Stromal cell of bone marrow (primary cell): ENCODE results near the gene ING5.
"Not testable (repeated sequence)": the region's sequence is repeated elsewhere in the genome, so short reads cannot be mapped to it uniquely, and the experiment has no call there.

Source experiments
- DNase-seq: peaks from one replicate; pipeline ENCODE4 v3.0.0-alpha.2; 2012; ENCODE audit warnings: low read depth

The ING5 gene

DNA sequence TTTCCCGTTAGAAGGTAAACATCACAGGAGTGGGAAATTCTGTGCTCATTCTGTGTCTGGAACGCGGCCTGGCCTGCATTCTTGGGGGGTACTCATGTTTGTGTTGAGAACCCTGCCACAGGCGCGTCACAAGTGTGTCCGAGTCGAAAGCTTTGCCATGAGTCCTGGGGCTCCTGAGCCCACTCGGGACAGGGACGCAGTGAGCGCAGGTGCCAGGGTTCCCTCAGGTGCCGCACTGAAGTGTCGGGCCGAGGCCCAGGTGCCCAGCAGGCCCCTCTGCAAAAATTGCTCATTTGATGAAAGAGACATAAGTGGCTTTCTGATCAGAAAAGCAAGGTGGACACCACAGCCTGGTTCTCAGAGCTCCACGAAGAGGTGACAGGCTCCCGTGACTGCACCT, 37.3 kb downstream of the ING5 start:
- DNase-seq = no peak

DNA sequence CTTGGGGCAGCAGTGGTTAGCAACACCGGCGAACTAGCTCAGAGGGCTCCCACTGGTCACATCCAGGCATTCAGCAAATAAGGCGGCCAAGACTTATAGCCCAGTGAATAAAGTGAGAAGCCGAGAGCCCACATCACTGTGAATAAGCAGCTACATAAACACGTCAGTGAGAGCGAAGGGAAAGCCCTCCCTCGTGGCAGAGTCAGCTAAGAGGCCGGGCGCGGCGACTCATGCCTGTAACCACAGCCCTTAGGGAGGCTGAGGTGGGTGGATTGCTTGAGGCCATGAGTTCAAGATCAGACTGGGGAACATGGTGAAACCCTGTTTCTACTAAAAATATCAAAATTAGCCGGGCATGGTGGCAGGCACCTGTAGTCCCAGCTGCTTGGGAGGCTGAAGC, 37.8 kb downstream of the ING5 start:
- peak; percentile 77 for DNase-seq

DNA sequence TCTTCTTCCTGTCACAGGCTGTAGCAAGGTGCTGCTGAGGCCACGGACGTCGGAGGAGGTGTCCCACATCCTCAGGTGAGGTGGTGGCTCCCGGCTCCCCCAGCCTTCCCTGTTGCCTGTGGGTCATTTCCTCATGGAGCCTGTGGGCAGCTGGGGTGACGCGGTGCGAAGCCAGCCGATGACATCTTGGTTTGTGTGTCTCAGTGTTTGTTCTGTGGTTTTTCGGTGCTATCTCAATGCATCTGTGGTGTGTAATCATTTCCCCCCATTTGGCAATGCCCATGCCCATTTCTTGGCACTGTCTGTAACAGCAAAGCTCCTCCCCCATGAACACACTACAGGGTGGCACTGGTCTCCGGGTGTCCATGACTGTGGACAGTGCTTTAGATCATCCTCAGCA, 39.2 kb downstream of the ING5 start:
- no peak for DNase-seq

DNA sequence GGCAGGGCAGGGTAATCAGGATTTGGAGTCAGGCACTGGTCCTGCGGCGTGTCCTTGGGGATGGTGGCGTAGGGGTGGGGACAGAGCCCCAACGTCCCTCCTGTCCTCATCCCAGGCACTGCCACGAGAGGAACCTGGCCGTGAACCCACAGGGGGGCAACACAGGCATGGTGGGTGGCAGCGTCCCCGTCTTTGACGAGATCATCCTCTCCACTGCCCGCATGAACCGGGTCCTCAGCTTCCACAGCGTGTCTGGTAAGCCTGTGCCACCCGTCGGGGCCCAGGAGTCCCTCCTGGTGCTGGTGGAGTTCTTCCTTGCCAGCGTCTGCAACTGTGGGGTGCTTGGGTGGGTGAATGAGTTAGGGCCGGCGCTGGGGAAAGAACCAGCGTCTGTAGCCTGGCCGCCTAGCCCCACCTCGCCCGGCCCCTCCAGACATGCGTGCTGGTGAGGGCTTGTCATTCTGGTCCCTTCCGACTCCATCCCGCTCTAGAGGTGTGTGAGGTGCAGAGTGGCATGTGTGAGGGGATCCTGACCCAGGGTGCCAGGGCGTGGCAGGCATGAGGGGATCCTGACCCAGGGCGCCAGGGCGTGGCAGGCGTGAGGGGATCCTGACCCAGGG, 40.6 kb downstream of the ING5 start:
- no peak for DNase-seq

DNA sequence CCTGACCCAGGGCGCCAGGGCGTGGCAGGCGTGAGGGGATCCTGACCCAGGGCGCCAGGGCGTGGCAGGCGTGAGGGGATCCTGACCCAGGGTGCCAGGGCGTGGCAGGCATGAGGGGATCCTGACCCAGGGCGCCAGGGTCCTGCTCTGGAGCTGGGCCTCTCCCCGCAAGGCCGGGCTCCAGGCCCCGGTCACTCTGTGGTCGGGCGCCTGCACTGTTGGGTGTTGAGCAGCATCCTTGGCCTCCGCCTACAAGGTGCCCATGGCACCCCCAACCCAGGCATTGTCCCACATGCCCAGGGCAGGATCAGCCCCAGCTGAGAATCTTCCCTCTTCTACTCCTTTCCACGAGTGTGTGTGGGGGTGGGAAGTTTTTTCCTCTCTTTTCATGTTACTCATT, 41.2 kb downstream of the ING5 start:
- DNase-seq = not testable (repeated sequence)

DNA sequence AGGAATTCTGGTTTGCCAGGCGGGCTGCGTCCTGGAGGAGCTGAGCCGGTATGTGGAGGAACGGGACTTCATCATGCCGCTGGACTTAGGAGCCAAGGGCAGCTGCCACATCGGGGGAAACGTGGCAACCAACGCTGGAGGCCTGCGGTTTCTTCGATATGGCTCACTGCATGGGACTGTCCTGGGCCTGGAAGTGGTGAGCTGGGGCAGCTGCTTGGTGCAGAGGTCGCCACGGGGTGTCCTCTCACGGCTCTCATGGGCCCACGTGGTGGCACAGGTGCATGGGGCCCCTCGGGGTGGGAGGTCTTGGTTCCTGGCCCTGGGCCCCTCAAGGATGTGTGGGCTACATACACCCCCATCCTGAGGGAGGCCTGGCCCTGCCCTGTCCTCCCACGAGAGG, 41.8 kb downstream of the ING5 start:
- no peak for DNase-seq

DNA sequence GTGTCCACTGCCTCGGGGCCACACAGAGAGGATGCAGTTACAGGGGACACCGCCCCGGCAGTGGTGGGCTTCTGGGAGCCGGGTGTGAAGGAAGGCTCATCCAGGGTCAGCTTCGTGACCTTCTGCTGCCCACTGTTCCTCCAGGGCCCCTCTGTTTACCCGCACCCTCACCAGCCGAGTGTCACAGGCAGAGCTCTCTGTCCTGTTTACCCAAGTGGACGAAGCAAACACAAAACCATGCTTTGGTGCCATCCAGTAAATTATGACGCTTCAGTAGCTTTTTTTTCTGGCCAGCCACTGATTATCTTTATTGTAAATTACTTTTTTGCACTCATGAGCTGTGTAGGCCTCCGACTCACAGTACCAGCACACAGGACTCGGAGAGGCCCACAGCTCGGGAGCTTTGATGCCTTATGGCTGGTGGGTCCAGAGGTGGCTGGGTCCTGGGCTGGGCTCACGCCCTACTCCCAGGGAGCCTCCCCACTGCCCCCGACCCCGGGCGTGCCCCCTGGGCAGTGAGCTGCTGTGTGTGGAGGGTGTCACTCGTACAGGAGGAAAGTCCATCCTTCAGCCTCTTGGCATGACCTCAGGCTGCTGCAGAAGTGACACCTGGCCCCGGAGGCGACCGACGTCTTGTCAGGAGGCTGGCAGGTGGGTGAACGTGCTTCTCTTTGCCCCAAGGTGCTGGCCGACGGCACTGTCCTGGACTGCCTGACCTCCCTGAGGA, 42.4 kb downstream of the ING5 start:
- DNase-seq = no peak

DNA sequence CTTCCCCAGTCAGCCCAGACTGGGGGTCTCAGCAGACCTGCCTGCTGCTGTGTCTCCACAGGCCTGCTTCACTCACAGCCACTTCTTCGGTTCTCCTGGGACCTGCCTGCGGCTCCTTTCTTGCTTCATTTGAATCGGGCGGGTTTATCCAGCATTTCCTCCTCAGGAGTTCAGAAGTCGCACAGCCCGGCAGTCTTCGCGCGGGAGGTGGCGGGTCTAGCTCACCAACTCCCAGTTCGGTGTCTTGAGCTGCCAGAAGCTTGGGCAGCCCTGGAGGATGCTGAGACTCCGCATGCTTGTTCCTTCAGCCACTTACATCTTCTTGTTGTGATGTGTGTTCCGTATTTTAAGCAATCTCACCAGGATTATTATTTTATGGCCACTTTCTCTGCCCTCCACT, 43.4 kb downstream of the ING5 start:
- no peak for DNase-seq

DNA sequence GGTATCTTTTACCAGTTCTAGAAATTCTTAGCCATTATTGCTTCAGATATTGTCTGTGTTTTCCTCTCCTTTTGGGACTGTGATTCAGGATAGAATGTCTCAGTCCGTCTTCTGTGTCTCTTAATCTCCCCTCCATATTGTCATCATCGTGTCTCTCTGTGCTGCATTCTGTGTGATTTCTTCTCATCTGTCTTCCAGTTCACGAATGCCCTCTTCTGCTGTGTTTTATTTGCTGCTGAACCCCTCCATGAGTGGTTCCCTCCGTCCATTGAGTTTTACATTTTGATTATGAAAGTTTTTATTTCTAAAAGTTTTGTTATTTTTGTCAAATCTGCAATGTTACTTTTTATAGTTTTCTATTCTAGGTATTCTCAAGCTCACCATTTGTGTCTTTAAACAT, 44.2 kb downstream of the ING5 start:
- DNase-seq = no peak

DNA sequence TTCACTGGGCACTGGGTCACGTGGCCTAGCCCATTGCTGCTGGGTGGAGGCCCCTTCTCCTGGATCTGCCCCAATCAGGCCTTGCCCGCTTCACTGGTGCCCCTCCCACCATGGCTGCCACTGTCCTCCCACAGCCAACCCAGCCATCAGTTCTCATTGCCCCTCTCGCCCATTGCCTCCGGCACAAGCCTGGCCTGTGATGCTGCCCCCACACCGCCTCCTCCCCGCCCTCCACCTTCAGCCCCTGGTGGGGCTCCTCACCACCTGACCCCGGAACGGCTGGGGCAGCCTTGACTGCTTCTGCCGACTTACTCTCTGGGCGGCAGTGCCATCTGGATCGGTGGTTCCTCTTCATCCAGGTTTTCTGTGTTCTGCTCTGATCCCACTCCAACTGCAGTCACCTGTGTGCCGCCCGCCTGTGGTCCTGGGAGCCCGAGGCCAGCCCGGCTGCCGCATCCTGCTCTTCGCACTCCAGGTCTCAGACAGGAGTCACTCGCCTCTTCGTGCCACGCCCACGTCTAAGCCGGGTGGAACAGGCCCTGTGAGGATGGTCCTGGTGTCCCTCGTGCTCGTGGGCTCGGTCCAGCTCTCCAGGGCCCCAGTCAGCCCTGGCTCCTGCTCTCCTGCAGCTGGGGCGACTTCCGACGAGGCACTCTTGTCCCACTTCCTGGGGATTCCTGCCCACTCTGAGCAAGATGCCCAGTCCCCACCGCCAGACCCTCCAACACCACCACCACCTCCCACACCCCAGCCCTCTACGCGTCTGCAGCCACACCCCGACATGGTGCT, 46.8 kb downstream of the ING5 start:
- DNase-seq = no peak

DNA sequence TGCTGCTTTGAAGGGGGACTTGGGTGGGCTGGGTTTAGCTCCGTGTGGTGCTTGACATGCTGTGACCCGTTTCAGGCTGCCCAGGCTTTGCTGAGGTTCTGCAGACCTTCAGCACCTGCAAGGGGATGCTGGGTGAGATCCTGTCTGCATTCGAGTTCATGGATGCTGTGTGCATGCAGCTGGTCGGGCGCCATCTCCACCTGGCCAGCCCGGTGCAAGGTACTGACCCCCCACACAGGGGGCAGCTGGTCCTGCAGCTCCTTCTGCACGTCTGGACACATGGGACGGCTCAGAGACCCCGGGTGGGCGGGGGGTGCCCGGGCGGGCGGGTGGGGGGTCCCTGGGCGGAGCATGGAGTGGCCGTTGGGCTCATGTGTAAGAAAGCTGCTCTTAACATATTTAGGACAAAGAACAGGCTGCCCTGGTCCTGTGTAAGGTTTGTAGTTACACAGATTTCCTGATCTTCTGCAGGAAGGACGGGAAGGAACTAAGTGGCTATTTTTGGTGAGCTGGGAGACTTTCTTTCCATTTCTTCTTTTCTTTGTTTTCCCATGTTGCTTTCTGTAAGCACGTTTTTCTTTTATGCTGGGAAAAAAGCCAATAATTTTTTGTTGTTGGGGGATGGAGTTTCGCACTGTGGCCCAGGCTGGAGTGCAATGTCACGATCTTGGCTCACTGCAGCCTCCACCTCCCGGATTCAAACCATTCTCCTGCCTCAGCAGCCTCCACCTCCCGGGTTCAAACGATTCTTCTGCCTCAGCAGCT, 48.4 kb downstream of the ING5 start:
- no peak for DNase-seq

DNA sequence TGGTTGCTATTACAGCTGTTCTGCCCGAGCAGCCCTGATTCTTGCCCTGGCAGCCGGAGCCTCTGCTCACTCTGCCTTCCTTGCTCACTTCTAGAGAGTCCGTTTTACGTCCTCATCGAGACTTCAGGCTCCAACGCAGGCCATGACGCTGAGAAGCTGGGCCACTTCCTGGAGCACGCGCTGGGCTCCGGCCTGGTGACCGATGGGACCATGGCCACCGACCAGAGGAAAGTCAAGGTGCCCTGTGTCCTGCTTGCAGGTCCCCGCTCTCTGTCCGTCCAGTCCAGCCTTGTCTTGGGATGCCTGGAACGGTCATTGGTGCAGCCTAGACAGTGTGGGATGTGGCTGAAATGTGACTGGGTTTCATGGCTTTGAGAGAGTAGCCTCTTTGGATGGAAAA, 49.3 kb downstream of the ING5 start:
- DNase-seq = no peak

DNA sequence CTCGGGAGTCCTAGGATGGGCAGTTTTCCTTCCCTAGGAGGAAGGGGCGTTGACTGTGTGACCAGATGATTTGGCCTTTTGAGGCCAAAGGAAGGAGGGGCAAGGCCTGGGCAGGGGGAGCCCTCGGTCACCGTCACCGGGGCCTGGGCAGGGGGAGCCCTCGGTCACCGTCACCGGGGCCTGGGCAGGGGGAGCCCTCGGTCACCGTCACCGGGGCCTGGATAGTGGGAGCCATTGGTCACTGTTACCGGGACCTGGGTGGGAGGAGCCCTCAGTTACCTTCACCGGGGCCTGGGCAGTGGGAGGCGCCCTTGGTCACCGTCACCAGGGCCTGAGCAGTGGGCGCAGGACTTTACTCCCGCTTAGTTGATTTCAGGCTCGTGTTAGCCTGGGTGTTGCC, 49.9 kb downstream of the ING5 start:
- DNase-seq = no peak

DNA sequence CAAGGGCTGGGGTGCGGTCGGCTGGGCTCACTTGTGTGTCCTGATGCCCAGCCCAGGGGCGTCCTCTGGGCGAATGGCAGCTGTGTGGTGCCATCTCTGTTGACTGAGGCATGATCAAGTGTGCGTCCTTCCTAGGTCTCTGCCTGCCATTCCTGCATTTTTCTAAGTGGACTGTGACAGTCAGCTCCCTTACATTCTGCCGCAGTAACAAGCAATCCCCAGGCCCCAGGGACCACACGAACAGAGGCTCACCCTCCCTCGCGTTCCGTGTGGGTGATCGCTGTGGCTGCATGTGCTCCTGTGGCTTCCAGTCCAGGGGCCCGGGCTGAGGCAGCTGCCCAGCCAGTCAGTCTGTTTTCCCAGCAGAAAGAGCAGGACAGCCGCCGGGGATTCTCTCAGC, 50.4 kb downstream of the ING5 start:
- DNase-seq = no peak

DNA sequence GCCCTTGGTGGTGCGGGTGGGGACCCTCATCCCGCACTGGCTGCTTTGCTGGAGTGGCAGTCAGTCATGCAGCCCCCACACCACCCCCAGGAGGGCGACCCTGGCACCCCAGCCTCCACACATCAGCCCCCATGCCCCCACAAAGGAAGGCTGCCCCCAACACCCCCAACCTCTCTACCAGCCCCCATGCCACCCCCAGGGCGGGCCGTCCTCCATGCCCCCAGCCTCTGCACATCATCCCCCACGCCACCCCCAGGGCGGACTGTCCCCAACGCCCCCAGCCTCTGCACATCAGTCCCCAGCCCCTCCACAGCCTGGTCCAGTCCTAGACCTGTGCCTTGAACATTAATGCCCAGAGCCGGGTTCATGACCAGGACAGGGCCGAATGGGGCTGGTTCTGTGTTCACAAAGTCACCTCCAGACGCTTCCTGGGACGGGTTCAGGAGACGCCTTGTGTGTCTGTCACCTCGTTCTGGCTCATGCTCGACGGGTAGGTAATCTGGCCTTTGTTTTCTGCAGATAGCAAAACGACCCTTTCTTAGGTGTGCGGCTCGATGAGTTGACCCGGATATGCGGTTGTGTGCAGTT, 50.9 kb downstream of the ING5 start:
- no peak for DNase-seq

DNA sequence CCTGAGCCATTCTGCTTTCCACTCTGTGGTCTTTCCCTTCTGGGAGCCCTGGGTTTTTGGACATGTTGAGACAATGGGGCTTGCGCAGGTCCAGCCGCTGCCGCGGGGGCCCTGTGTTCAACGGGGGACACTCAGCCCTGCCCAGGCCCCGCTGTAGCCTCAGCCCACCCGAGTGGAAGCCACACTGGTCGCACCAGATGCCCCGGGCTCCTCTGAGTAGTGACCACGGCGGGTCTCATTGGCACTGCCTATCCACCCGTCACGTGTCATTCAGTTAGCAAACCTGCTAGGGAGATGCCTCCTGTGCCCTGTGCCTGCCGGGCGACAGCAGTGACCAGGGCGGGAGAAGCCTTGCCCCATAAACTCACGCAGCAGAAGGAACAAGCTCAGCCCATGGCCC, 51.7 kb downstream of the ING5 start:
- DNase-seq = no peak

DNA sequence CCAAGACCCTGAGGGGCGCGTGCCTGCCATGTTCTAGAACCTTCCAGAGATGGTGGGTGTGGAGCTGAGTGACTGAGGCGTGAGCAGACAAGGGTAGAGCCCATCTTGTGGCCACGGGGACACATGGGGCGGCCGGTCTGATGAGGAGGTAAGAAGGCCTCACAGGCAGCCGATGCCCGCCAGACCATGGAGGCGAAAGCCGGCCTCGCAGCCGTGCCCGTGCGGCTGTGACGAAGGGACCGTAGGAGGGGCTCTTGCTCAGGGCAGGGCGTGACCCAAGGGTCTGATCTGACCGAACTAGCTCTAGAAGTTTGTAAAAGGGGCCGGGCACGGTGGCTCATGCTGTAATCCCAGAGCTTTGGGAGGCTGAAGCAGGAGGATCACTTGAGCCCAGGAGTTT, 52.2 kb downstream of the ING5 start:
- DNase-seq = no peak

DNA sequence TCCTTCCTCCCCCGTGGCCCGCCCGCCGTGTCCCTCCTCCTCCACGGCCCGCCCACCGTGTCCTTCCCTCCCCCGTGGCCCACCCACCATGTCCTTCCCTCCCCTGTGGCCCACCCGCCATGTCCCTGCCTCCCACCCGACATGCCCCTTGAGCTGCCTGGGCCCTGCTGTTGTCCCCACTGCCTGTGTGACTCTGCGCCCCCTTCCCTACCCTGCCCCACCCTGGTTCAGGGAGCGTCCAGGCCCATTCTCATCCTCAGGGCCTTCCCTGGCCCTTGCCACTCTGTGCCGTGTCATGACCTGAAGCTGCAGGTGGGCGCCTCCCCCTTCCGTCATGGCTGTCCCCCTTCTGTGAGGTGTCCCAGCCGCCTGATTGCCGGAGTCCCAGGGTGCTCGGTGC, 53.3 kb downstream of the ING5 start:
- no peak for DNase-seq

DNA sequence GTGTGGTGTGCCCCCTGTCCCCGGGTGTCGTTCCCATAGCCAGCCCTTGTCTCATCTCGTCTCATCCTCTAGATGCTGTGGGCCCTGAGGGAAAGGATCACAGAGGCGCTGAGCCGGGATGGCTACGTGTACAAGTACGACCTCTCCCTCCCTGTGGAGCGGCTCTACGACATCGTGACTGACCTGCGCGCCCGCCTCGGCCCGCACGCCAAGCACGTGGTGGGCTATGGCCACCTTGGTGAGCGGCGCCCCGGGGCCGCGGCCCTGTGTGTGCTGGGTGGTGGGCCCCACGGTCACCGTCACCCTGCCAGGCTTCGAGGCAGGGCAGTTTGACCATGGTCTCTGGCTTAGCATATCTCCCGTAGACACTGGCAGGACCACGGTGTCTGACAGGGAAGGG, 53.9 kb downstream of the ING5 start:
- no peak for DNase-seq

DNA sequence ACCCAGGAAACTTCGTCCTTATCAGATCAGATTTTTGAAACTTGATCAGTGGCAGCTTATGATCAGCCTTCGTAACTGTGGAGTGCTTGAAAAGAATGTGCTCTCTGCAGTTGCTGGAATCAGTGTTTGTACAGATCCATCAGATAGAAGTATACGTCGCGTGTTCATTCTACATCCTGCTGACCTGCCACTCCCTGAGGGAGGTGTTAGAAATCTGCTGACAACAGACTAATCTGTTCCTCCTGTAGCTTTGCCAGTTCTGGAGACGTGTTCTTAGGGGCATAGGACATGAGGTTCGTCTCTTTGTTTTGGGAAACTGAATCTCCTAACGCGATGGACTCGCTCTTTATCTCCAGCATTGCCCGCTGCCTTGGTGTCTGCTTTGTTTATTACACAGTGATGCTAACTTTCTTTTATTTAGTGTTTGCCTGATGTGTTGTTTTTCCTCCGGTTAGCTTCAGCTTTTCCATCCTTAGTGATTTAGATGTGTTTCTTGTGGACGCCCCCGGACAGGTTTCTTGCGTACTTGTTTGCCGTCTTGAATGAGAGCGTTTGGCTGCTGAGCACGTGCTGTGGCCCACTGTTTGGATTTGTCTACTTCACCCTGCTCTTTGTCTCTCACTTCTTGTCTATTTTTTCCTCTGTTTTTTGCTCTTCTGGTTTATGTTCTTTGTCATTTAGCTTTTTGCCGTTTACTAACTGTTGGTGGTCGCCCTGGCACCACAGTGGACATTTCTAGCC, 57.4 kb downstream of the ING5 start:
- DNase-seq = no peak

DNA sequence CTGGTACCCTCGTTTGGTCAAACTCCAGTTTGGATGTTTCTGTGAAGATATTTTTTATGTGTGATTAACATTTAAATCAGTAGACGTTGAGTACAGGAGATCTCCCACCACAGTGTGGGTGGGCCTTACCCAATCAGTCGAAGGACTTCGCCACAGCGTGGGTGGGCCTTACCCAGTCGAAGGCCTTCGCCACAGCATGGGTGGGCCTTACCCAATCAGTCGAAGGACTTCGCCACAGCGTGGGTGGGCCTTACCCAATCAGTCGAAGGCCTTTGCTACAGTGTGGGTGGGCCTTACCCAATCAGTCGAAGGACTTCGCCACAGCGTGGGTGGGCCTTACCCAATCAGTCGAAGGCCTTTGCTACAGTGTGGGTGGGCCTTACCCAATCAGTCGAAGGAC, 58.1 kb downstream of the ING5 start:
- DNase-seq = not testable (repeated sequence)
